ENCODE results near the gene AFAP1L2.

Gene AFAP1L2

GRCh38 chr10:114412907-114413797 is 8.8 kb upstream of the AFAP1L2 start:
- peak; percentile 32 for DNase-seq

- DNase-seq = no peak
Measured at GRCh38 chr10:114408968-114409444, 4.7 kb upstream of the AFAP1L2 start.

GRCh38 chr10:114408112-114408967 is 4.0 kb upstream of the AFAP1L2 start:
- no peak for DNase-seq

GRCh38 chr10:114406455-114406854 is 2.2 kb upstream of the AFAP1L2 start:
- no peak for DNase-seq

GRCh38 chr10:114405011-114405350 is 679 bp upstream of the AFAP1L2 start:
- DNase-seq = no peak

- DNase-seq = no peak
Measured at GRCh38 chr10:114403541-114404161, 651 bp downstream of the AFAP1L2 start.

- DNase-seq = no peak
Measured at GRCh38 chr10:114402871-114403540, 1.3 kb downstream of the AFAP1L2 start.

GRCh38 chr10:114402233-114402632 is 2.1 kb downstream of the AFAP1L2 start:
- no peak for DNase-seq

GRCh38 chr10:114401195-114401791 is 3.0 kb downstream of the AFAP1L2 start:
- DNase-seq = no peak

- no peak for DNase-seq
Measured at GRCh38 chr10:114400091-114400490, 4.2 kb downstream of the AFAP1L2 start.

GRCh38 chr10:114399576-114399975 is 4.7 kb downstream of the AFAP1L2 start:
- DNase-seq = no peak

- DNase-seq = no peak
Measured at GRCh38 chr10:114398587-114399331, 5.5 kb downstream of the AFAP1L2 start.

GRCh38 chr10:114397651-114398145 is 6.6 kb downstream of the AFAP1L2 start:
- DNase-seq = no peak

GRCh38 chr10:114396464-114396863 is 7.8 kb downstream of the AFAP1L2 start:
- no peak for DNase-seq

- no peak for DNase-seq
Measured at GRCh38 chr10:114395366-114396022, 8.8 kb downstream of the AFAP1L2 start.

GRCh38 chr10:114394531-114394930 is 9.8 kb downstream of the AFAP1L2 start:
- DNase-seq = no peak

GRCh38 chr10:114393886-114394285 is 10.4 kb downstream of the AFAP1L2 start:
- no peak for DNase-seq

- no peak for DNase-seq
Measured at GRCh38 chr10:114393482-114393881, 10.8 kb downstream of the AFAP1L2 start.

- no peak for DNase-seq
Measured at GRCh38 chr10:114392112-114392835, 12.0 kb downstream of the AFAP1L2 start.

- DNase-seq = no peak
Measured at GRCh38 chr10:114391599-114391998, 12.7 kb downstream of the AFAP1L2 start.

Data from NK-92 treated with Interleukin-12 subunit alpha and Interleukin-12 subunit beta, amount 100 ng/mL, for 24 hours (cell line).